AG04450 (cell line): Measurements from ENCODE around the gene ATM. TPM values are rescaled to one million over a fixed set of nuclear protein-coding genes. Genes with fewer than 3 reads are reported as not detected.

Experiments used
- CTCF ChIA-PET: fragments of 300-600, 350-600 bp; formaldehyde crosslinking; extraction: SDS; loops from one replicate; lab custom pipeline; 2022; ENCODE audit warnings: antibody characterized with exemption, inconsistent platforms; lab: Charles Lee
- POLR2A ChIA-PET: fragments of 350-600 bp; formaldehyde crosslinking; extraction: SDS; loops from one replicate; lab custom pipeline; 2021; ENCODE audit warnings: antibody characterized with exemption, inconsistent platforms; lab: Yijun Ruan, JAX
- DNase-seq: peaks from one replicate; pipeline ENCODE4 v3.0.0-alpha.2; 2011; ENCODE audit warnings: low read depth, low spot score
- H3K27ac ChIP-seq: one replicate; pipeline ENCODE4 v1.5.1; 2012; ENCODE audit warnings: low read depth, low read length, control low read depth
- H3K27me3 ChIP-seq: one replicate; pipeline ENCODE4 v1.6.0; 2012; ENCODE audit warnings: low read length; ENCODE audit not compliant: control insufficient read depth, insufficient read depth
- H3K4me3 ChIP-seq: 2 replicates; pipeline ENCODE4 v1.5.1; 2011; ENCODE audit warnings: mild to moderate bottlenecking, low read depth, low read length, control low read depth
- H3K9me3 ChIP-seq: 2 replicates; pipeline ENCODE4 v1.5.1; 2012; ENCODE audit warnings: low read length; ENCODE audit not compliant: control insufficient read depth, insufficient read depth
- CTCF ChIP-seq: IDR thresholded peaks from 2 replicates; pipeline ENCODE4 v1.5.1; 2011; ENCODE audit warnings: low read depth, low read length, control low read depth, inconsistent platforms
- polyA plus RNA-seq: library from polyadenylated mRNA; depleted of rRNA; stranded (reverse); fragments of >200 nt; gene quantifications from 2 replicates; pipeline ENCODE4 v1.2.3, GENCODE V29; 2011

Gene ATM
- polyA plus RNA-seq, 1 experiment: 53.2 TPM

GRCh38 chr11:108351468-108351867 is 128.6 kb downstream of the ATM start:
- Histone ChIP-seq H3K4me3 (no peak overlapping the region), H3K27me3 (no peaks in the 10 kb centered on the region), H3K9me3 (no peaks in the 10 kb centered on the region), H3K27ac (no peak overlapping the region)
- ChIA-PET POLR2A (no interaction called here), CTCF (no interaction called here)
- DNase-seq: no peak
- no peak for TF ChIP-seq CTCF

GRCh38 chr11:108364159-108364558 is 141.3 kb downstream of the ATM start:
- H3K9me3 ChIP-seq: no peaks in the 10 kb centered on the region
- H3K27ac ChIP-seq: no peak overlapping the region
- no peak overlapping the region for H3K4me3 ChIP-seq
- peak; percentile 8 for DNase-seq
- TF ChIP-seq CTCF: no peak
- POLR2A ChIA-PET: no interaction called here
- H3K27me3 ChIP-seq: no peaks in the 10 kb centered on the region
- CTCF ChIA-PET: no interaction called here

GRCh38 chr11:108368134-108368533 is 145.3 kb downstream of the ATM start:
- CTCF ChIA-PET: no interaction called here
- Histone ChIP-seq H3K9me3 (no peaks in the 10 kb centered on the region), H3K27me3 (no peaks in the 10 kb centered on the region), H3K4me3 (no peak overlapping the region), H3K27ac (no peak overlapping the region)
- TF ChIP-seq CTCF: no peak
- POLR2A ChIA-PET: no interaction called here
- no peak for DNase-seq

- no peak overlapping the region for H3K4me3 ChIP-seq
- no peak for DNase-seq
- peaks cover 7% of the 10 kb centered on the region; the same call in 1 of the 2 replicates for H3K9me3 ChIP-seq
- H3K27me3 ChIP-seq: no peaks in the 10 kb centered on the region
- TF ChIP-seq CTCF: no peak
- CTCF ChIA-PET: interaction anchor here (0.6 kb wide), 1 partner anchor 90 kb away, joined by 3 read pairs; no protein-coding TSS in a partner anchor
- POLR2A ChIA-PET: no interaction called here
- no peak overlapping the region for H3K27ac ChIP-seq
Observed at GRCh38 chr11:108369064-108369463, 146.2 kb downstream of the ATM start.

- Histone ChIP-seq H3K27me3 (no peaks in the 10 kb centered on the region), H3K27ac (no peak overlapping the region), H3K4me3 (no peak overlapping the region), H3K9me3 (peaks cover 7% of the 10 kb centered on the region; the same call in 1 of the 2 replicates)
- ChIA-PET CTCF (interaction anchor here (0.7 kb wide), 1 partner anchor 780 kb away, joined by 3 read pairs; no protein-coding TSS in a partner anchor), POLR2A (no interaction called here)
- no peak for TF ChIP-seq CTCF
- no peak for DNase-seq
Observed at GRCh38 chr11:108370315-108370714, 147.4 kb downstream of the ATM start.
